RPMI8226 (cell line): ENCODE results near the gene PRKCZ.
"Not testable (repeated sequence)": the region's sequence is repeated elsewhere in the genome, so short reads cannot be mapped to it uniquely, and the experiment has no call there.

Experiments
- DNase-seq: peaks from one replicate; pipeline ENCODE4 v3.0.0-alpha.2; 2015

Gene PRKCZ

GRCh38 chr1:2104621-2105427 lies 54.6 kb downstream of the PRKCZ start:
- DNase-seq, result no peak

GRCh38 chr1:2105781-2106524 lies 55.7 kb downstream of the PRKCZ start:
- DNase-seq, result no peak

GRCh38 chr1:2106659-2107405 lies 56.6 kb downstream of the PRKCZ start:
- no peak for DNase-seq

GRCh38 chr1:2107586-2108212 lies 57.5 kb downstream of the PRKCZ start:
- no peak for DNase-seq

GRCh38 chr1:2108213-2108876 lies 58.1 kb downstream of the PRKCZ start:
- DNase-seq, result peak; percentile 35

- no peak for DNase-seq
Measured at GRCh38 chr1:2108877-2109580, 58.8 kb downstream of the PRKCZ start.

GRCh38 chr1:2109581-2110021 lies 59.4 kb downstream of the PRKCZ start:
- DNase-seq, result no peak

- DNase-seq, result no peak
Measured at GRCh38 chr1:2110191-2110737, 60.1 kb downstream of the PRKCZ start.

- DNase-seq, result no peak
Measured at GRCh38 chr1:2110738-2111673, 60.8 kb downstream of the PRKCZ start.

GRCh38 chr1:2111674-2112035 lies 61.4 kb downstream of the PRKCZ start:
- DNase-seq, result no peak

GRCh38 chr1:2112280-2112701 lies 62.1 kb downstream of the PRKCZ start:
- DNase-seq, result peak; percentile 79

GRCh38 chr1:2113620-2114135 lies 63.5 kb downstream of the PRKCZ start:
- DNase-seq, result no peak

- not testable (repeated sequence) for DNase-seq
Measured at GRCh38 chr1:2114635-2115007, 64.4 kb downstream of the PRKCZ start.

- no peak for DNase-seq
Measured at GRCh38 chr1:2115008-2115641, 64.9 kb downstream of the PRKCZ start.

- no peak for DNase-seq
Measured at GRCh38 chr1:2115702-2116341, 65.6 kb downstream of the PRKCZ start.

- DNase-seq, result no peak
Measured at GRCh38 chr1:2119886-2120285, 69.7 kb downstream of the PRKCZ start.

- no peak for DNase-seq
Measured at GRCh38 chr1:2121101-2121691, 71.0 kb downstream of the PRKCZ start.

GRCh38 chr1:2121794-2122193 lies 71.6 kb downstream of the PRKCZ start:
- DNase-seq, result not testable (repeated sequence)
